AG04450 (cell line): ENCODE results near the gene OGA. TPM values are rescaled to one million over a fixed set of nuclear protein-coding genes. Genes with fewer than 3 reads are reported as not detected.

ENCODE experiments used
- CTCF ChIA-PET: fragments of 300-600, 350-600 bp; formaldehyde crosslinking; extraction: SDS; loops from one replicate; lab custom pipeline; 2022; ENCODE audit warnings: antibody characterized with exemption, inconsistent platforms; lab: Charles Lee
- POLR2A ChIA-PET: fragments of 350-600 bp; formaldehyde crosslinking; extraction: SDS; loops from one replicate; lab custom pipeline; 2021; ENCODE audit warnings: antibody characterized with exemption, inconsistent platforms; lab: Yijun Ruan, JAX
- DNase-seq: peaks from one replicate; pipeline ENCODE4 v3.0.0-alpha.2; 2011; ENCODE audit warnings: low read depth, low spot score
- H3K27ac ChIP-seq: one replicate; pipeline ENCODE4 v1.5.1; 2012; ENCODE audit warnings: low read depth, low read length, control low read depth
- H3K27me3 ChIP-seq: one replicate; pipeline ENCODE4 v1.6.0; 2012; ENCODE audit warnings: low read length; ENCODE audit not compliant: control insufficient read depth, insufficient read depth
- H3K4me3 ChIP-seq: 2 replicates; pipeline ENCODE4 v1.5.1; 2011; ENCODE audit warnings: mild to moderate bottlenecking, low read depth, low read length, control low read depth
- H3K9me3 ChIP-seq: 2 replicates; pipeline ENCODE4 v1.5.1; 2012; ENCODE audit warnings: low read length; ENCODE audit not compliant: control insufficient read depth, insufficient read depth
- CTCF ChIP-seq: IDR thresholded peaks from 2 replicates; pipeline ENCODE4 v1.5.1; 2011; ENCODE audit warnings: low read depth, low read length, control low read depth, inconsistent platforms
- polyA plus RNA-seq: library from polyadenylated mRNA; depleted of rRNA; stranded (reverse); fragments of >200 nt; gene quantifications from 2 replicates; pipeline ENCODE4 v1.2.3, GENCODE V29; 2011

OGA gene
- polyA plus RNA-seq, 1 experiment: 82.6 TPM

GRCh38 chr10:101748496-101748895 is 69.7 kb downstream of the OGA start:
- no peaks in the 10 kb centered on the region for H3K9me3 ChIP-seq
- no peak for DNase-seq
- ChIA-PET POLR2A (no interaction called here), CTCF (no interaction called here)
- H3K27me3 ChIP-seq: peaks cover 4% of the 10 kb centered on the region
- no peak overlapping the region for H3K27ac ChIP-seq
- H3K4me3 ChIP-seq: no peak overlapping the region
- no peak for TF ChIP-seq CTCF

DNA sequence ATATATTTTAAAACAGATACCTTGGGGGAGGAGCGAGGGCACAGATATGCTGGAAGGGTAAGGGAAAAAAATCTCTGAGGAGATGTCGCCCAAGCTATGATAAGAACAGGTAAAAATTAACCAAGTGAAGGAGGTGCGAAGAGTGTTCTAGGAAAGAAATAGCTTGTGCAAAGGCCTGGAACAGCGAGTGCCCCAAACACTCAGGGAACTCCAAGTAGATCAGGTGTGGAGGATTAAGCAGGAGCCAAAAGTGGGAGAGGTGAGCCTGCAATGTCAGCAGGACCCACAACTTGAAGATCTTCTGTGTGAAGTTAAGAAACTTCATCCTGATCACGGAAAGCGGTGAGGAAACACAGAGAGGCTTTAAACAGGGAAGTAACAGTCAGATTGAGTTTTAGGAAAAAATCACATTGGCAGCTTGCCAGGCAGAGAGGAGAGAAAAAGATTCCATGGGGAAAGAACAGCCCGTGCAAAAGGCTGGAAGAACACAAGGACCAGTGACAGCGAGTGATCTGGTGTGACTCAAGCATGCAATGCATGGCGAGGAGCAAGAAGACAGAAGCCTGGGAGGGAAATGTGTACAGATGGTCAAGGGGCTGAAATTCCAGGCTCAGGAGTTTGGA is 73.1 kb downstream of the OGA start:
- no peak overlapping the region for H3K4me3 ChIP-seq
- peaks cover 19% of the 10 kb centered on the region for H3K27me3 ChIP-seq
- DNase-seq: no peak
- H3K9me3 ChIP-seq: no peaks in the 10 kb centered on the region
- TF ChIP-seq CTCF: no peak
- CTCF ChIA-PET: interaction anchor here (1.0 kb wide), 1 partner anchor 36 kb away, joined by 5 read pairs; no protein-coding TSS in a partner anchor
- POLR2A ChIA-PET: no interaction called here
- no peak overlapping the region for H3K27ac ChIP-seq

DNA sequence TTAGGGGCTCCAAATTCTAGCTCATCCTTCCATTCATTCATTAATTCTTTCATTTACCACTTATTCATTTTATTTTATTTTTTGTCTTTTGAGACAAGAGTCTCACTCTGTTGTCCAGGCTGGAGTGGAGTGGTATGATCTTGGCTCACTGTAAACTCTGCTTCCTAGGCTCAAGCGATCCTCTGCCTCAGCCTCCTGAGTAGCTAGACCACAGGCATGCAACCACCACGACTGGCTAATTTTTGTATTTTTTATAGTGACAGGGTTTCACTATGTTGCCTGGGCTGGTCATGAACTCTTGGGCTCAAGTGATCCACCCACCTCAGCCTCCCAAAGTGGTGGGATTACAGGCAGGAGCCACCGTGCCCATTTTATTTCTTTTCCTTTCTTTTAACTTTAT is 74.0 kb downstream of the OGA start:
- ChIA-PET POLR2A (no interaction called here), CTCF (interaction anchor here (1.0 to 1.1 kb wide), 2 partner anchors 33 to 37 kb away, joined by 3 to 5 read pairs; no protein-coding TSS in a partner anchor)
- Histone ChIP-seq H3K27me3 (peaks cover 17% of the 10 kb centered on the region), H3K9me3 (no peaks in the 10 kb centered on the region), H3K27ac (no peak overlapping the region), H3K4me3 (no peak overlapping the region)
- DNase-seq: no peak
- no peak for TF ChIP-seq CTCF

DNA sequence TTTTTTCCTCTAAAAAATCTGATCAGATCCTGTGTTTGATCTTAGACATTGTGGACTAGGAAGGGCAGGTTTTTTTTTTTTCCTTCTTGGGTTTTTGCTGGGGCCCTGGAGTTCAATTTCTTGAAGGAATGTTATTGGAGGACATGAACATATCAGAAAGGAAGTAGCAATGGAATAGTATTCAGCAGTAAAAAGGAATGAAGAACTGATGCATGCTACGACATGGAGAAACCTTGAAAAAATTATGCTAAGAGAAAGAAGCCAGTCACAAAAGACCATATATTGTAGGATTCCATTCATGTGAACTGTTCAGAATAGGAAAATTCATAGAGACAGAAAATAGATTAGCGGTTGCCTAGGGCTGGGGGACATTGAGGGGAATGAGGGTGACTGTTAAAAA is 76.3 kb downstream of the OGA start:
- POLR2A ChIA-PET: interaction anchor here (0.6 kb wide), 1 partner anchor 25 kb away, joined by 3 read pairs; no protein-coding TSS in a partner anchor
- CTCF ChIA-PET: no interaction called here
- DNase-seq: no peak
- Histone ChIP-seq H3K27me3 (peaks cover 22% of the 10 kb centered on the region), H3K27ac (no peak overlapping the region), H3K9me3 (no peaks in the 10 kb centered on the region), H3K4me3 (no peak overlapping the region)
- TF ChIP-seq CTCF: no peak

DNA sequence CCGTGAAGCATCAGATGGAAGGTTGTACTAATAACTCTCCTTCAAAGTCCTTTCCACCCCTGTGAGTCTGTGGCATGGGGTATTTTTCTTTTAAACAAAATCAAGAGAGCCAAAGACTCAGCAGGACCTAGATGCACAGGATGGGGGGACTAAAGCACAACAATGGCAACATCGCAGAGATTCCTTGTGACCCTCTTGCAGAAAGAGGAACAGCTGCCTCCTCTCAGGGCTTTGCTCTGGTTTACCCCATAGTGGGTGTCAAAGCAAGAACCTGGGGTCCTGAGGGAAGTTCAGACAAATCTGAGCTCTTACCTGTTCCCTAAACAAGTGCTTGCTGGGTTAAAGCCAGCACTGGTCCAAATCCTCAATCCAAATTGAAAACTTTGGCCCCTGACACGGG is 81.6 kb downstream of the OGA start:
- CTCF ChIA-PET: interaction anchor here (0.7 to 1.8 kb wide), 2 partner anchors 20 to 45 kb away, joined by 3 to 4 read pairs; no protein-coding TSS in a partner anchor
- no peak for TF ChIP-seq CTCF
- no peak overlapping the region for H3K4me3 ChIP-seq
- H3K27me3 ChIP-seq: peaks cover 48% of the 10 kb centered on the region
- DNase-seq: no peak
- POLR2A ChIA-PET: no interaction called here
- H3K27ac ChIP-seq: no peak overlapping the region
- H3K9me3 ChIP-seq: no peaks in the 10 kb centered on the region
